Lung (tissue), 12 donors: ENCODE data around the gene PRPF38B. TPM values are rescaled to one million over a fixed set of nuclear protein-coding genes. Genes with fewer than 3 reads are reported as not detected.
"Not testable (repeated sequence)": the region's sequence is repeated elsewhere in the genome, so short reads cannot be mapped to it uniquely, and the experiment has no call there.

Source experiments
- ATAC-seq: fragments of 200-7000 bp; cut with Tn5 transposase; one replicate; pipeline ENCODE4 v1.9.1; 2020; ENCODE audit warnings: moderate number of reproducible peaks; ENCODE audit not compliant: insufficient read depth, low FRiP score
- DNase-seq, 3 donors: peaks; one replicate each; pipeline ENCODE4 v3.0.0-alpha.2; 2013 to 2017
- H3K27ac ChIP-seq, 2 donors: one replicate each; pipeline ENCODE4 v1.5.1; 2013; ENCODE audit warnings: mild to moderate bottlenecking in 2 of 2, moderate library complexity in 2 of 2, control low read depth in 1 of 2, inconsistent platforms in 1 of 2, low read depth in 1 of 2, low read length in 1 of 2
- H3K27me3 ChIP-seq, 3 donors: one replicate each; pipeline ENCODE4 v1.5.1; 2013; ENCODE audit warnings: low read length in 2 of 3; ENCODE audit not compliant: control insufficient read depth in 3 of 3, insufficient read depth in 3 of 3
- H3K36me3 ChIP-seq, 4 donors: one replicate each; pipeline ENCODE4 v1.5.1; 2013; ENCODE audit warnings: low read length in 4 of 4, mild to moderate bottlenecking in 1 of 4, moderate library complexity in 1 of 4; ENCODE audit not compliant: control insufficient read depth in 4 of 4, insufficient read depth in 4 of 4
- H3K4me1 ChIP-seq, 5 donors: one replicate each; pipeline ENCODE4 v1.5.1; 2013; ENCODE audit warnings: low read length in 5 of 5, mild to moderate bottlenecking in 2 of 5, moderate library complexity in 1 of 5; ENCODE audit not compliant: control insufficient read depth in 5 of 5, insufficient read depth in 5 of 5
- H3K4me3 ChIP-seq: one replicate; pipeline ENCODE4 v1.5.1; 2013; ENCODE audit warnings: mild to moderate bottlenecking, control low read depth, moderate library complexity
- H3K9ac ChIP-seq, 2 donors: one replicate each; pipeline ENCODE4 v1.5.1; 2013; ENCODE audit warnings: low read length in 2 of 2, control low read depth in 1 of 2; ENCODE audit not compliant: insufficient read depth in 1 of 2
- H3K9me3 ChIP-seq, 4 donors: one replicate each; pipeline ENCODE4 v1.5.1; 2013; ENCODE audit warnings: low read length in 3 of 4, mild to moderate bottlenecking in 1 of 4, moderate library complexity in 1 of 4; ENCODE audit not compliant: control insufficient read depth in 4 of 4, insufficient read depth in 3 of 4
- WGBS, 2 donors: extraction: QIAGEN DNeasy Blood & Tissue Kit; methylation state at CpG; one replicate each; pipeline ENCODE4 v1.1.7; 2013; 5-methylcytosine and 5-hydroxymethylcytosine counted together
- polyA plus RNA-seq, 2 donors: library from polyadenylated mRNA; stranded (reverse); fragments of 200-250 nt; gene quantifications; one replicate each; pipeline ENCODE4 v1.2.1, GENCODE V29; 2013
- total RNA-seq, 2 donors: library from RNA; depleted of rRNA in 1 of 2; stranded (reverse); fragments of >200 nt in 1 of 2; gene quantifications; one replicate each; pipeline ENCODE4 v1.2.1, GENCODE V29; 2014 to 2021
- TF ChIP-seq, protein P1 (sequence below): IDR thresholded peaks from 2 replicates; pipeline ENCODE4 v1.5.1; 2012; ENCODE audit warnings: mild to moderate bottlenecking; ENCODE audit errors: control extremely low read depth, extremely low read depth
- donor health status: control.
- donor health status: control.
- donor health status: Bipolar disorder and iron deficiency.
- donor health status: healthy.
- donor health status: DM: yes; HTN: yes; CAD: no.

Gene PRPF38B
- total and polyA plus RNA-seq, 4 donors: 26.8 to 38.3 (median 29.8) TPM

DNA sequence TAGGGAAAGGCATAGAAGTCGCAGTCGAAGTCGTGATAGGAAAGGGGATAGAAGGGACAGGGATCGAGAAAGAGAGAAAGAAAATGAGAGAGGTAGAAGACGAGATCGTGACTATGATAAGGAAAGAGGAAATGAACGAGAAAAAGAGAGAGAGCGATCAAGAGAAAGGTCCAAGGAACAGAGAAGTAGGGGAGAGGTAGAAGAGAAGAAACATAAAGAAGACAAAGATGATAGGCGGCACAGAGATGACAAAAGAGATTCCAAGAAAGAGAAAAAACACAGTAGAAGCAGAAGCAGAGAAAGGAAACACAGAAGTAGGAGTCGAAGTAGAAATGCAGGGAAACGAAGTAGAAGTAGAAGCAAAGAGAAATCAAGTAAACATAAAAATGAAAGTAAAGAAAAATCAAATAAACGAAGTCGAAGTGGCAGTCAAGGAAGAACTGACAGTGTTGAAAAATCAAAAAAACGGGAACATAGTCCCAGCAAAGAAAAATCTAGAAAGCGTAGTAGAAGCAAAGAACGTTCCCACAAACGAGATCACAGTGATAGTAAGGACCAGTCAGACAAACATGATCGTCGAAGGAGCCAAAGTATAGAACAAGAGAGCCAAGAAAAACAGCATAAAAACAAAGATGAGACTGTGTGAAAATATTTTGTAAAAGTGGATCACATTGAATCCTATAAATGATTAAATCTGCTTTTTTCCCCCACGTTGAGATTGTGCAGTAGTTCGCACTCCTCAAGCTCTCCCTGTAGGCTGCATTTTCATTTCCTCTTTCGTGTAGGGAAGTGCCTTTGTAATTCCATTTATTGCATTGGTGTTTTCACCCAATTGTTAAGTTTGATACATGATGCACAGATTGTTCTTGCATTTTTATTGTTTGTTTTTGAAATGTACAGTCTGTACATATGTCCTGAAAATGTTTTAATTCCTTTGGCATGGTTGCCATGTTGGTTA lies 7.5 kb downstream of the PRPF38B start:
- H3K9me3 ChIP-seq: no peaks in the 10 kb centered on the region
- no peak overlapping the region for H3K9ac ChIP-seq
- TF ChIP-seq, protein P1, sequence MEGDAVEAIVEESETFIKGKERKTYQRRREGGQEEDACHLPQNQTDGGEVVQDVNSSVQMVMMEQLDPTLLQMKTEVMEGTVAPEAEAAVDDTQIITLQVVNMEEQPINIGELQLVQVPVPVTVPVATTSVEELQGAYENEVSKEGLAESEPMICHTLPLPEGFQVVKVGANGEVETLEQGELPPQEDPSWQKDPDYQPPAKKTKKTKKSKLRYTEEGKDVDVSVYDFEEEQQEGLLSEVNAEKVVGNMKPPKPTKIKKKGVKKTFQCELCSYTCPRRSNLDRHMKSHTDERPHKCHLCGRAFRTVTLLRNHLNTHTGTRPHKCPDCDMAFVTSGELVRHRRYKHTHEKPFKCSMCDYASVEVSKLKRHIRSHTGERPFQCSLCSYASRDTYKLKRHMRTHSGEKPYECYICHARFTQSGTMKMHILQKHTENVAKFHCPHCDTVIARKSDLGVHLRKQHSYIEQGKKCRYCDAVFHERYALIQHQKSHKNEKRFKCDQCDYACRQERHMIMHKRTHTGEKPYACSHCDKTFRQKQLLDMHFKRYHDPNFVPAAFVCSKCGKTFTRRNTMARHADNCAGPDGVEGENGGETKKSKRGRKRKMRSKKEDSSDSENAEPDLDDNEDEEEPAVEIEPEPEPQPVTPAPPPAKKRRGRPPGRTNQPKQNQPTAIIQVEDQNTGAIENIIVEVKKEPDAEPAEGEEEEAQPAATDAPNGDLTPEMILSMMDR: no peak
- H3K27me3 ChIP-seq: no peaks in the 10 kb centered on the region
- peaks cover 0 to 13% (median 2%) of the 10 kb centered on the region in 5 donors for H3K4me1 ChIP-seq
- no peak overlapping the region for H3K27ac ChIP-seq
- H3K4me3 ChIP-seq: no peak overlapping the region
- ATAC-seq (no peak), DNase-seq (no peak)
- WGBS, 2 donors: 80 to 82% methylated on average over 22 of the region's 22 CpGs
- peaks cover 9 to 47% (median 32%) of the 10 kb centered on the region in 4 donors for H3K36me3 ChIP-seq

DNA sequence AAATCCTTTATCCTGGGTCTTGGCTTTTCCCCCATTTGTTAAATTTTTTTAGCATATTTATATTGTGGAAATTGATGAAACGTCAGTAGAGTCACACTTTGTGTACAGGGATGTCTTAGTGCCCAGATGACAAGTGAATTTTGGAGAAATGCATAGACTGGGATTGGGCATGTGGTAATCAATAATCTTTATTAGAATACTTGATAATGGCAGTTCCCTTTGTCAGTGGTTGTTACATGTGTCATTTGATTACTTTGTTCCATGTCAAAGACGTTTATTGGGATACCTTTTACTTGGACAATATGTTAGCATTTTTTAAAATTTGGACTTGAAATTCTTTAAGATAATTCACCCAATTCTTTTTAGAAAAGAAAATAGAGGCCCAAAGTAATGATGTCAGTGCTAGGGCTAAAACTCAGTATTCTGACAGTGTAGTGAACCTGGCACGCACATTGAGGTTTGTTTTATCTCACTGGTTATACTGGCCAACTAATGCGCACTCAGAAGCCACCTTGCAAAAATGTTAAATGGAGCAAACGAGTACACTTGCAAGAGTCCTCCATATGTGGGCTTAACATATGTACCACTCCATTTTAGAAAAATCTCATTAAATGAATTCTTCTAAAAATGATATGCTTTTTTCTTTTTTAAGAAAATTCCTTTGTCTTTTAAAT lies 9.2 kb downstream of the PRPF38B start:
- ATAC-seq (no peak), DNase-seq (no peak)
- H3K36me3 ChIP-seq: peaks cover 9 to 44% (median 29%) of the 10 kb centered on the region in 4 donors
- TF ChIP-seq, protein P1: no peak
- H3K9me3 ChIP-seq: no peaks in the 10 kb centered on the region
- H3K9ac ChIP-seq: no peak overlapping the region
- 85 to 94% methylated on average over 5 of the region's 5 CpGs for WGBS, 2 donors
- H3K27me3 ChIP-seq: no peaks in the 10 kb centered on the region
- H3K4me3 ChIP-seq: no peak overlapping the region
- H3K27ac ChIP-seq: no peak overlapping the region
- H3K4me1 ChIP-seq: peaks cover 0 to 3% (median 0%) of the 10 kb centered on the region in 5 donors

DNA sequence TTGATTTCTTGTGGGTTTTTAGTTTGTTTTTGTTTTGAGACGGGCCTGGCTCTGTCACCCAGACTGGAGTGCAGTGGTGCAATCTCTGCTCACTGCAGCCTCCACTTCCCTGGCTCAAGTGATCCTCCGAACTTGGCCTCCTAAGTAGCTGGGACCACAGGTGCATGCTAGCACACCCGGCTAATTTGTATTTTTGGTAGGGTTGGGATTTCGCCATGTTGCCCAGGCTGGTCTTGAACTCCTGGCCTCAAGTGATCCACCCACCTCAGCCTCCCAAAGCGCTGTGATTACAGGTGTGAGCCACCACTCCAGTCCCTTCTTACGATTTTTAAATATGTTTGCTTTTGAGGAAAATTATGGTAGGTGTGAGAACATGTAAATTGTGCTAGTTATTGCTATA lies 10.0 kb downstream of the PRPF38B start:
- H3K36me3 ChIP-seq: peaks cover 7 to 37% (median 27%) of the 10 kb centered on the region in 4 donors
- not testable (repeated sequence) for H3K27me3 ChIP-seq, H3K4me1 ChIP-seq, H3K4me3 ChIP-seq, H3K9ac ChIP-seq, H3K9me3 ChIP-seq, ATAC-seq, DNase-seq, H3K27ac ChIP-seq
- WGBS, 2 donors: 93 to 98% methylated on average over 6 of the region's 6 CpGs

DNA sequence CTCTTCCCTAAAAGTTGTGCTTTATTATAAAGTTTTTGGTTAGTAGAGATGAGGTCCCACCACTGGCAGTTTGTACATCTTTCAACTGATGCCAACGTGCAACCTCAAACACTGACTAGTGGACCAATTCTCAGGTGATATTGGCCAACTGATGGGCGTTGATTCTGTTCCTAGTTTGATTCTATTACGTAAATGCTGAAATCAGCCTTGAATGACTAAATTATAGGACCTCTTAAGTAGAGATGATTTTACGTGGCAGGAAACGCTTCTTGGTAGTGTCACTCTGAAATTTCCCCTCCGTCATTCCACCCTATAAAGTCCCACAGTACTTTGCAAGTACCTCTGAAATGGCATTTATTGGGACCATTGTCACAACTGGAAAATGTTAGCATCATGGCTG lies 11.8 kb downstream of the PRPF38B start:
- TF ChIP-seq, protein P1: no peak
- no peak overlapping the region for H3K27ac ChIP-seq
- H3K4me3 ChIP-seq: no peak overlapping the region
- 57 to 67% methylated on average over 6 of the region's 6 CpGs for WGBS, 2 donors
- DNase-seq: no peak
- H3K9ac ChIP-seq: no peak overlapping the region
- ATAC-seq: no peak
- H3K27me3 ChIP-seq: no peaks in the 10 kb centered on the region
- H3K9me3 ChIP-seq: no peaks in the 10 kb centered on the region
- H3K4me1 ChIP-seq: peaks cover 0 to 3% (median 0%) of the 10 kb centered on the region in 5 donors
- H3K36me3 ChIP-seq: peaks cover 4 to 21% (median 16%) of the 10 kb centered on the region in 4 donors
